G401 (cell line): ENCODE results near the gene WIPF3. TPM values are rescaled to one million over a fixed set of nuclear protein-coding genes. Genes with fewer than 3 reads are reported as not detected.

Experiments used
- DNase-seq: peaks from one replicate; pipeline ENCODE4 v3.0.0-alpha.2; 2015; ENCODE audit warnings: low spot score
- in situ Hi-C: cut with HindIII; loops from 2 replicates; pipeline ENCODE4 v1.10.0; 2016; ENCODE audit warnings: low sequenced_read_pairs, mixed read lengths
- total RNA-seq: library from RNA; depleted of rRNA; stranded (reverse); fragments of >200 nt; shearing (Covaris generic); gene quantifications from 2 replicates; pipeline ENCODE4 v1.2.3, GENCODE V29; 2014

The WIPF3 gene
- total RNA-seq, 1 experiment from 2014 or later = not detected

- in situ Hi-C loops = no loop called here
- DNase-seq = no peak
Measured at GRCh38 chr7:29806995-29807841, 910 bp downstream of the WIPF3 start.

- DNase-seq = no peak
- in situ Hi-C loops = no loop called here
Measured at GRCh38 chr7:29808075-29808801, 1.9 kb downstream of the WIPF3 start.

GRCh38 chr7:29809533-29810155, 3.3 kb downstream of the WIPF3 start:
- in situ Hi-C loops = no loop called here
- no peak for DNase-seq

GRCh38 chr7:29810297-29810696, 4.0 kb downstream of the WIPF3 start:
- no peak for DNase-seq
- in situ Hi-C loops = no loop called here

GRCh38 chr7:29810813-29811482, 4.6 kb downstream of the WIPF3 start:
- in situ Hi-C loops = no loop called here
- no peak for DNase-seq

GRCh38 chr7:29811586-29811985, 5.3 kb downstream of the WIPF3 start:
- no peak for DNase-seq
- in situ Hi-C loops = no loop called here

- in situ Hi-C loops = no loop called here
- DNase-seq = no peak
Measured at GRCh38 chr7:29812185-29812876, 6.0 kb downstream of the WIPF3 start.

- no peak for DNase-seq
- in situ Hi-C loops = no loop called here
Measured at GRCh38 chr7:29815181-29816105, 9.1 kb downstream of the WIPF3 start.

- DNase-seq = no peak
- in situ Hi-C loops = no loop called here
Measured at GRCh38 chr7:29818308-29818707, 12.0 kb downstream of the WIPF3 start.

- DNase-seq = no peak
- in situ Hi-C loops = no loop called here
Measured at GRCh38 chr7:29825775-29826529, 19.6 kb downstream of the WIPF3 start.

GRCh38 chr7:29826530-29826822, 20.2 kb downstream of the WIPF3 start:
- no peak for DNase-seq
- in situ Hi-C loops = no loop called here

- no peak for DNase-seq
- in situ Hi-C loops = no loop called here
Measured at GRCh38 chr7:29826904-29827303, 20.6 kb downstream of the WIPF3 start.

GRCh38 chr7:29831705-29832104, 25.4 kb downstream of the WIPF3 start:
- in situ Hi-C loops = no loop called here
- no peak for DNase-seq

GRCh38 chr7:29833929-29834328, 27.6 kb downstream of the WIPF3 start:
- in situ Hi-C loops = no loop called here
- no peak for DNase-seq

- in situ Hi-C loops = no loop called here
Measured at GRCh38 chr7:29835718-29836117, 29.4 kb downstream of the WIPF3 start.

GRCh38 chr7:29839302-29839701, 33.0 kb downstream of the WIPF3 start:
- in situ Hi-C loops = no loop called here
- no peak for DNase-seq

More at GRCh38 chr7:29835718-29836117, 29.4 kb downstream of the WIPF3 start:
- DNase-seq = no peak

GRCh38 chr7:29839921-29840320, 33.6 kb downstream of the WIPF3 start:
- no peak for DNase-seq
- in situ Hi-C loops = no loop called here

GRCh38 chr7:29840701-29841100, 34.4 kb downstream of the WIPF3 start:
- DNase-seq = no peak
- in situ Hi-C loops = no loop called here
